Keratinocyte (primary cell): Measurements from ENCODE around the gene C1orf35. TPM values are rescaled to one million over a fixed set of nuclear protein-coding genes. Genes with fewer than 3 reads are reported as not detected.
A peak's percentile ranks its signal among the peaks of the same experiment; 100 is the strongest.

ENCODE experiments used
- DNase-seq: peaks from one replicate; pipeline ENCODE4 v3.0.0-alpha.2; 2011; ENCODE audit warnings: low read depth, missing footprints, low spot score
- FAIRE-seq: peaks from 2 replicates; lab custom pipeline; 2011; peaks lifted over from hg19 to GRCh38; lab: Jason Lieb, UNC
- H2AFZ ChIP-seq: 2 replicates; pipeline ENCODE4 v1.6.0; 2012; ENCODE audit warnings: low read length, control low read depth, inconsistent platforms; ENCODE audit not compliant: control insufficient read depth
- H3K27ac ChIP-seq: 2 replicates; pipeline ENCODE4 v1.5.1; 2011; ENCODE audit warnings: low read length; ENCODE audit not compliant: control insufficient read depth, insufficient read depth
- H3K27me3 ChIP-seq: 3 replicates; pipeline ENCODE4 v1.6.0; 2011; ENCODE audit warnings: low read length; ENCODE audit not compliant: control insufficient read depth, insufficient read depth; ENCODE audit errors: extremely low read depth
- H3K36me3 ChIP-seq, 2 experiments: 2 replicates in 1 of 2; 3 replicates in 1 of 2; pipeline ENCODE4 v1.5.1; 2011; ENCODE audit warnings: low read length in 2 of 2, mild to moderate bottlenecking in 1 of 2; ENCODE audit not compliant: control insufficient read depth in 2 of 2, insufficient read depth in 2 of 2; ENCODE audit errors: extremely low read depth in 1 of 2
- H3K4me1 ChIP-seq: 3 replicates; pipeline ENCODE4 v1.5.1; 2011; ENCODE audit warnings: low read length; ENCODE audit not compliant: control insufficient read depth, insufficient read depth; ENCODE audit errors: extremely low read depth
- H3K4me2 ChIP-seq: 3 replicates; pipeline ENCODE4 v1.6.0; 2011; ENCODE audit warnings: low read depth, low read length; ENCODE audit not compliant: control insufficient read depth, insufficient read depth; ENCODE audit errors: extremely low read depth
- H3K4me3 ChIP-seq, 3 experiments: fragments of 200-600 bp in 1 of 3; sonication (generic) in 1 of 3; 2 replicates in 2 of 3; 3 replicates in 1 of 3; pipeline ENCODE4 v1.5.1; 2011 to 2016; ENCODE audit warnings: low read length in 3 of 3, mild to moderate bottlenecking in 3 of 3, control low read depth in 2 of 3, inconsistent platforms in 1 of 3, low read depth in 1 of 3, mixed read lengths in 1 of 3, mixed run types in 1 of 3, moderate library complexity in 1 of 3; ENCODE audit not compliant: control insufficient read depth in 2 of 3, insufficient read depth in 2 of 3; ENCODE audit errors: extremely low read depth in 1 of 3
- H3K79me2 ChIP-seq: 2 replicates; pipeline ENCODE4 v1.6.0; 2012; ENCODE audit warnings: low read length; ENCODE audit not compliant: control insufficient read depth, insufficient read depth
- H3K9ac ChIP-seq: 3 replicates; pipeline ENCODE4 v1.6.0; 2011; ENCODE audit warnings: low read length; ENCODE audit not compliant: control insufficient read depth, insufficient read depth; ENCODE audit errors: extremely low read depth
- H3K9me1 ChIP-seq: 3 replicates; pipeline ENCODE4 v1.6.0; 2011; ENCODE audit warnings: low read length; ENCODE audit not compliant: control insufficient read depth, insufficient read depth; ENCODE audit errors: extremely low read depth
- H3K9me3 ChIP-seq: 2 replicates; pipeline ENCODE4 v1.5.1; 2012; ENCODE audit warnings: low read depth, low read length; ENCODE audit not compliant: control insufficient read depth
- H4K20me1 ChIP-seq: 3 replicates; pipeline ENCODE4 v1.6.0; 2011; ENCODE audit warnings: low read length; ENCODE audit not compliant: control insufficient read depth, insufficient read depth; ENCODE audit errors: extremely low read depth
- CTCF ChIP-seq, 3 experiments: IDR thresholded peaks in 1 of 3; conservative IDR thresholded peaks in 1 of 3; optimal IDR thresholded peaks in 1 of 3; 2 replicates in 2 of 3; 3 replicates in 1 of 3; pipeline versions ENCODE3 to v1.5.1; 2011; ENCODE audit warnings: low read length in 3 of 3, mild to moderate bottlenecking in 3 of 3, moderate library complexity in 2 of 3, control low read depth in 1 of 3, inconsistent platforms in 1 of 3; ENCODE audit not compliant: insufficient read depth in 2 of 3; ENCODE audit errors: extremely low read depth in 1 of 3
- EZH2 ChIP-seq: IDR thresholded peaks from one replicate; pipeline ENCODE4 v1.6.1; 2012; ENCODE audit warnings: inconsistent platforms, mild to moderate bottlenecking, low read length, moderate library complexity
- dilution Hi-C: fragments of 300-500 bp; cut with MboI; formaldehyde crosslinking; loops from one replicate; pipeline ENCODE4 v1.7.0; 2020; ENCODE audit warnings: low sequenced_read_pairs; ENCODE audit not compliant: extremely low pct_ligation_motif_present
- polyA plus RNA-seq, 5 experiments: library from polyadenylated mRNA; depleted of rRNA in 3 of 5; stranded (reverse) in 3 of 5; stranded (forward) in 1 of 5; unstranded in 1 of 5; fragments of >200 nt; gene quantifications; 1 replicate in 1 of 5; 2 replicates in 3 of 5; 3 replicates in 1 of 5; pipeline versions ENCODE4 v1.2.1 to v1.2.3, GENCODE V29; 2011 to 2012; ENCODE audit warnings: missing spikeins in 2 of 5, low read depth in 1 of 5, low replicate concordance in 1 of 5

The C1orf35 gene
- polyA plus RNA-seq, 1 donor (not counting 4 experiments of a cell fraction or from before 2014, with no cell fraction given) = 8.2 TPM

- H3K4me3 ChIP-seq = no peak overlapping the region
- H3K27me3 ChIP-seq = peaks cover 24% of the 10 kb centered on the region
- no peaks in the 10 kb centered on the region for H3K9me1 ChIP-seq
- H3K9me3 ChIP-seq = no peaks in the 10 kb centered on the region
- no peaks in the 10 kb centered on the region for H3K4me1 ChIP-seq
- dilution Hi-C loops = no loop called here
- H3K9ac ChIP-seq = no peak overlapping the region
- H3K27ac ChIP-seq = no peak overlapping the region
- H4K20me1 ChIP-seq = no peaks in the 10 kb centered on the region
- no peaks in the 10 kb centered on the region for H3K79me2 ChIP-seq
- no peak for FAIRE-seq
- no peak overlapping the region for H3K4me2 ChIP-seq
- no peak for TF ChIP-seq EZH2
- no peak for TF ChIP-seq CTCF (optimal IDR thresholded peaks at IDR 0.05 in 1 of 3, IDR thresholded peaks at IDR 0.05 in 1 of 3, conservative IDR thresholded peaks at IDR 0.05 in 1 of 3; ENCODE audit: extremely low read depth in 1 of 3, insufficient read depth in 2 of 3, low read length in 3 of 3)
- no peak overlapping the region for H2AFZ ChIP-seq
- no peak for DNase-seq
- no peaks in the 10 kb centered on the region for H3K36me3 ChIP-seq
These were observed 34.8 kb downstream of the C1orf35 start for GRCh38 chr1:228068359-228068758.

GRCh38 chr1:228066891-228067654 is 36.1 kb downstream of the C1orf35 start:
- Histone ChIP-seq H3K4me2 (no peak overlapping the region), H3K9me3 (no peaks in the 10 kb centered on the region), H3K27ac (no peak overlapping the region), H3K27me3 (peaks cover 26% of the 10 kb centered on the region), H3K9ac (no peak overlapping the region), H3K9me1 (no peaks in the 10 kb centered on the region), H3K4me3 (no peak overlapping the region), H3K4me1 (no peaks in the 10 kb centered on the region), H2AFZ (no peak overlapping the region), H3K36me3 (no peaks in the 10 kb centered on the region), H4K20me1 (no peaks in the 10 kb centered on the region), H3K79me2 (no peaks in the 10 kb centered on the region)
- FAIRE-seq (no peak), DNase-seq (no peak)
- TF ChIP-seq EZH2 (peak; percentile 39), CTCF (optimal IDR thresholded peaks at IDR 0.05 in 1 of 3, IDR thresholded peaks at IDR 0.05 in 1 of 3, conservative IDR thresholded peaks at IDR 0.05 in 1 of 3; ENCODE audit: extremely low read depth in 1 of 3, insufficient read depth in 2 of 3, low read length in 3 of 3) (no peak)
- dilution Hi-C loops = no loop called here
